Endothelial cell (in vitro differentiated cells): Measurements from ENCODE around the gene BAD. TPM values are rescaled to one million over a fixed set of nuclear protein-coding genes. Genes with fewer than 3 reads are reported as not detected.

Experiments used
- DNase-seq: peaks from one replicate; pipeline ENCODE4 v3.0.0; 2021; ENCODE audit warnings: low spot score
- H3K27ac Mint-ChIP-seq: one replicate; pipeline ENCODE4 v1.8.0; 2021; ENCODE audit warnings: mixed read lengths, inconsistent platforms; ENCODE audit not compliant: unreplicated experiment
- H3K27me3 Mint-ChIP-seq: one replicate; pipeline ENCODE4 v1.8.0; 2021; ENCODE audit warnings: mild to moderate bottlenecking, moderate library complexity, mixed read lengths, inconsistent platforms; ENCODE audit not compliant: unreplicated experiment
- H3K36me3 Mint-ChIP-seq: one replicate; pipeline ENCODE4 v1.8.0; 2021; ENCODE audit warnings: mild to moderate bottlenecking, low read depth, mixed read lengths, inconsistent platforms; ENCODE audit not compliant: unreplicated experiment
- H3K4me1 Mint-ChIP-seq: one replicate; pipeline ENCODE4 v1.8.0; 2021; ENCODE audit warnings: mild to moderate bottlenecking, mixed read lengths, inconsistent platforms; ENCODE audit not compliant: unreplicated experiment
- H3K4me3 Mint-ChIP-seq: one replicate; pipeline ENCODE4 v1.8.0; 2021; ENCODE audit warnings: mild to moderate bottlenecking, mixed read lengths, inconsistent platforms; ENCODE audit not compliant: unreplicated experiment
- H3K9me3 Mint-ChIP-seq: one replicate; pipeline ENCODE4 v1.8.0; 2021; ENCODE audit warnings: mixed read lengths, inconsistent platforms; ENCODE audit not compliant: unreplicated experiment
- total RNA-seq: library from RNA; stranded (reverse); fragmentation: NEBNext Ultra II Directional; extraction: Animal tissue kit (Norgen Biotek cat#: 25700); gene quantifications from one replicate; pipeline ENCODE4 v1.2.1, GENCODE V29; 2021; ENCODE audit not compliant: unreplicated experiment
- TF ChIP-seq, protein P1 (sequence below): fragments of 200-600 bp; sonication (generic); IDR thresholded peaks from one replicate; pipeline ENCODE4 v1.5.0; 2021; ENCODE audit warnings: antibody characterized with exemption; ENCODE audit not compliant: unreplicated experiment

Gene BAD
- total RNA-seq, 1 donor from 2014 or later, result 40.7 TPM

GRCh38 chr11:64298966-64299846, 14.7 kb upstream of the BAD start:
- Mint-ChIP-seq H3K9me3 (no peaks in the 10 kb centered on the region), H3K36me3 (no peaks in the 10 kb centered on the region), H3K27ac (no peak overlapping the region), H3K27me3 (peaks cover 32% of the 10 kb centered on the region), H3K4me3 (no peak overlapping the region), H3K4me1 (peaks cover 11% of the 10 kb centered on the region)
- TF ChIP-seq, protein P1, sequence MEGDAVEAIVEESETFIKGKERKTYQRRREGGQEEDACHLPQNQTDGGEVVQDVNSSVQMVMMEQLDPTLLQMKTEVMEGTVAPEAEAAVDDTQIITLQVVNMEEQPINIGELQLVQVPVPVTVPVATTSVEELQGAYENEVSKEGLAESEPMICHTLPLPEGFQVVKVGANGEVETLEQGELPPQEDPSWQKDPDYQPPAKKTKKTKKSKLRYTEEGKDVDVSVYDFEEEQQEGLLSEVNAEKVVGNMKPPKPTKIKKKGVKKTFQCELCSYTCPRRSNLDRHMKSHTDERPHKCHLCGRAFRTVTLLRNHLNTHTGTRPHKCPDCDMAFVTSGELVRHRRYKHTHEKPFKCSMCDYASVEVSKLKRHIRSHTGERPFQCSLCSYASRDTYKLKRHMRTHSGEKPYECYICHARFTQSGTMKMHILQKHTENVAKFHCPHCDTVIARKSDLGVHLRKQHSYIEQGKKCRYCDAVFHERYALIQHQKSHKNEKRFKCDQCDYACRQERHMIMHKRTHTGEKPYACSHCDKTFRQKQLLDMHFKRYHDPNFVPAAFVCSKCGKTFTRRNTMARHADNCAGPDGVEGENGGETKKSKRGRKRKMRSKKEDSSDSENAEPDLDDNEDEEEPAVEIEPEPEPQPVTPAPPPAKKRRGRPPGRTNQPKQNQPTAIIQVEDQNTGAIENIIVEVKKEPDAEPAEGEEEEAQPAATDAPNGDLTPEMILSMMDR, result no peak
- no peak for DNase-seq

- Mint-ChIP-seq H3K9me3 (no peaks in the 10 kb centered on the region), H3K4me1 (peaks cover 11% of the 10 kb centered on the region), H3K27ac (no peak overlapping the region), H3K27me3 (peaks cover 38% of the 10 kb centered on the region), H3K4me3 (peak overlapping the region; percentile 27), H3K36me3 (no peaks in the 10 kb centered on the region)
- DNase-seq, result no peak
- TF ChIP-seq, protein P1, result no peak
These were observed 13.4 kb upstream of the BAD start for GRCh38 chr11:64297699-64298358.

DNA sequence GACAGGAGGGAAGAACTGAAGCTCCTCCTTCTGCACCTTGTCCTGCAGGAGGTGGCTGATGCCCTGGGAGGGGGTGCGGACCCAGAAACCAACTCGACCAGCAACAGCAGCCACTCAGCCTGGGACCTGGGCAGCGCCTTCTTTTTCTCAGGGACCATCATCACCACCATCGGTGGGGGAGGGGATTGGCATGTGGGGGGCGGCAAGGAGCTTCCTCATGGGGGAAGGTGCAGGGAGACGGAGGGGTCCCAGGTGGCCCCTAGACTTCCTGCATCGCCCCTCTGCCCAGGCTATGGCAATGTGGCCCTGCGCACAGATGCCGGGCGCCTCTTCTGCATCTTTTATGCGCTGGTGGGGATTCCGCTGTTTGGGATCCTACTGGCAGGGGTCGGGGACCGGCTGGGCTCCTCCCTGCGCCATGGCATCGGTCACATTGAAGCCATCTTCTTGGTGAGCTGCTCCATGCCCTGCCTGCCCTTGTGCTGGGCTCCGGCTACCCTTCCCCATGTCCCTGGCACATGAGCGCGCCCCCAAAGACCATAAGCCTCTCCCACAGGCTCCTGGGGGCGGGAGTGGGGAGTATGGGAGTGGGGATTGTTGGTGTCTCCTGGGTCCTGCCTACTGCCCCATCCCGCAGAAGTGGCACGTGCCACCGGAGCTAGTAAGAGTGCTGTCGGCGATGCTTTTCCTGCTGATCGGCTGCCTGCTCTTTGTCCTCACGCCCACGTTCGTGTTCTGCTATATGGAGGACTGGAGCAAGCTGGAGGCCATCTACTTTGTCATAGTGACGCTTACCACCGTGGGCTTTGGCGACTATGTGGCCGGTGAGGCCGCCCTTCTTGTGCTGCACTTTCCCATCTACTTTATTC, 12.6 kb upstream of the BAD start:
- H3K27me3 Mint-ChIP-seq, result peaks cover 38% of the 10 kb centered on the region
- TF ChIP-seq, protein P1, result no peak
- H3K4me3 Mint-ChIP-seq, result peak overlapping the region; percentile 27
- H3K27ac Mint-ChIP-seq, result no peak overlapping the region
- no peaks in the 10 kb centered on the region for H3K36me3 Mint-ChIP-seq
- peaks cover 11% of the 10 kb centered on the region for H3K4me1 Mint-ChIP-seq
- no peak for DNase-seq
- no peaks in the 10 kb centered on the region for H3K9me3 Mint-ChIP-seq

- H3K4me3 Mint-ChIP-seq, result no peak overlapping the region
- no peak overlapping the region for H3K27ac Mint-ChIP-seq
- H3K27me3 Mint-ChIP-seq, result peaks cover 34% of the 10 kb centered on the region
- peaks cover 11% of the 10 kb centered on the region for H3K4me1 Mint-ChIP-seq
- TF ChIP-seq, protein P1, result no peak
- no peaks in the 10 kb centered on the region for H3K36me3 Mint-ChIP-seq
- DNase-seq, result no peak
- H3K9me3 Mint-ChIP-seq, result no peaks in the 10 kb centered on the region
These were observed 11.8 kb upstream of the BAD start for GRCh38 chr11:64296236-64296635.
